Stimulated activated CD4-positive, alpha-beta T cell treated with anti-CD3 and anti-CD28 coated beads, Interleukin-1b, Interleukin-23, amount 100 ng/mL, for 48 hours (primary cell): Measurements from ENCODE around the gene ZNF557.

Source experiments
- DNase-seq: peaks from one replicate; pipeline ENCODE4 v3.0.0-alpha.2; 2020

Gene ZNF557

GRCh38 chr19:7130043-7130442 is 60.5 kb downstream of the ZNF557 start:
- DNase-seq = no peak

GRCh38 chr19:7132054-7132453 is 62.6 kb downstream of the ZNF557 start:
- no peak for DNase-seq

GRCh38 chr19:7137120-7137519 is 67.6 kb downstream of the ZNF557 start:
- no peak for DNase-seq
